Testis (tissue), 2 donors: ENCODE data around the gene TNRC6B.

Experiments used
- CTCF ChIP-seq, 3 experiments: fragments of 450-650 bp in 2 of 3; fragments of 200-600 bp in 1 of 3; sonication (generic) in 1 of 3; IDR thresholded peaks; one replicate each; pipeline ENCODE4 v1.5.1; 2016 to 2019; ENCODE audit warnings: antibody characterized with exemption in 3 of 3, mild to moderate bottlenecking in 2 of 3, moderate library complexity in 1 of 3
- POLR2A ChIP-seq: fragments of 450-650 bp; IDR thresholded peaks from one replicate; pipeline ENCODE4 v1.6.1; 2017; ENCODE audit warnings: antibody characterized with exemption, mild to moderate bottlenecking, moderate library complexity

GRCh38 chr22:40342521-40342920 is 164.8 kb downstream of the TNRC6B start:
- TF ChIP-seq CTCF (IDR thresholded peaks at IDR 0.05) (no peak), POLR2A (no peak)
